HepG2 (cell line): Measurements from ENCODE around the gene ZFPM1. TPM values are rescaled to one million over a fixed set of nuclear protein-coding genes. Genes with fewer than 3 reads are reported as not detected.

Source experiments
- ATAC-seq: fragments of 200-7000 bp; cut with Tn5 transposase; 3 replicates; pipeline ENCODE4 v1.9.1; 2020; ENCODE audit warnings: mild to moderate bottlenecking, moderate library complexity
- BruUV-seq: library from RNA; stranded (reverse); fragments of 400-500 nt; replicated peaks from 2 replicates; lab custom pipeline; 2021; lab: Mats Ljungman, UMichigan
- CTCF ChIA-PET: fragments of 300-600 bp; formaldehyde crosslinking; extraction: SDS; loops from one replicate; lab custom pipeline; 2021; ENCODE audit warnings: low total read pairs, inconsistent platforms, low intra/inter-chr PET ratio; lab: Yijun Ruan, JAX
- POLR2A ChIA-PET: fragments of 350-600 bp; sonication (Branson Sonifier 250); formaldehyde crosslinking; loops from one replicate; lab custom pipeline; 2020; ENCODE audit warnings: antibody characterized with exemption, inconsistent platforms; lab: Yijun Ruan, JAX
- DNase-seq: peaks from one replicate; pipeline ENCODE4 v3.0.0-alpha.2; 2015; ENCODE audit warnings: low spot score
- FAIRE-seq: peaks from 3 replicates; lab custom pipeline; 2011; peaks lifted over from hg19 to GRCh38; lab: Jason Lieb, UNC
- H2AFZ ChIP-seq: one replicate; pipeline ENCODE4 v1.6.1; 2011; ENCODE audit warnings: low read length, inconsistent platforms
- H3K27ac ChIP-seq: fragments of 300-600 bp; 3 replicates; pipeline ENCODE4 v1.8.0; 2011; ENCODE audit warnings: mixed run types, mild to moderate bottlenecking, mixed read lengths, low read length, inconsistent platforms; ENCODE audit not compliant: insufficient read depth; ENCODE audit errors: extremely low read length
- H3K27me3 ChIP-seq, 2 experiments: fragments of 200-600 bp in 1 of 2; 2 replicates in 1 of 2; 3 replicates in 1 of 2; pipeline versions ENCODE4 v1.6.0 to v1.8.0; 2011; ENCODE audit warnings: low read length in 2 of 2, mild to moderate bottlenecking in 2 of 2, moderate library complexity in 2 of 2, inconsistent platforms in 1 of 2; ENCODE audit not compliant: insufficient read depth in 2 of 2, control insufficient read depth in 1 of 2
- H3K36me3 ChIP-seq, 2 experiments: fragments of 200-600 bp in 1 of 2; replicated peaks in 1 of 2; 2 replicates in 1 of 2; 3 replicates in 1 of 2; pipeline versions ENCODE4 v1.5.1 to v1.8.0; 2011; ENCODE audit warnings: low read length in 2 of 2, inconsistent platforms in 1 of 2; ENCODE audit not compliant: insufficient read depth in 2 of 2, control insufficient read depth in 1 of 2
- H3K4me1 ChIP-seq: 2 replicates; pipeline ENCODE4 v1.5.1; 2012; ENCODE audit warnings: low read length, inconsistent platforms; ENCODE audit not compliant: insufficient read depth
- H3K4me2 ChIP-seq: 2 replicates; pipeline ENCODE4 v1.6.0; 2011; ENCODE audit warnings: low read depth, low read length, inconsistent platforms
- H3K4me3 ChIP-seq, 3 experiments: fragments of 200-600 bp in 1 of 3; sonication (generic), shearing (Covaris generic) in 1 of 3; replicated peaks in 1 of 3; 2 replicates each; pipeline ENCODE4 v1.5.1; 2011 to 2016; ENCODE audit warnings: low read length in 3 of 3, inconsistent platforms in 2 of 3, low read depth in 2 of 3, mild to moderate bottlenecking in 2 of 3, control low read depth in 1 of 3, mixed read lengths in 1 of 3; ENCODE audit not compliant: insufficient read depth in 1 of 3
- H3K79me2 ChIP-seq: one replicate; pipeline ENCODE4 v1.6.1; 2011; ENCODE audit warnings: low read length, inconsistent platforms; ENCODE audit not compliant: insufficient read depth
- H3K9ac ChIP-seq: 2 replicates; pipeline ENCODE4 v1.6.0; 2011; ENCODE audit warnings: mild to moderate bottlenecking, low read depth, low read length, inconsistent platforms; ENCODE audit not compliant: insufficient read depth
- H3K9me3 ChIP-seq: 2 replicates; pipeline ENCODE4 v1.5.1; 2012; ENCODE audit warnings: mild to moderate bottlenecking, low read length
- H4K20me1 ChIP-seq: 2 replicates; pipeline ENCODE4 v1.6.0; 2011; ENCODE audit warnings: inconsistent platforms, mild to moderate bottlenecking, low read length, moderate library complexity; ENCODE audit not compliant: insufficient read depth
- ATF2 ChIP-seq: sonication (generic); formaldehyde crosslinking; IDR thresholded peaks from 2 replicates; pipeline ENCODE4 v1.4.0; 2020; ENCODE audit warnings: missing genetic modification reagents
- HCFC1 ChIP-seq: fragments of 150-350 bp; IDR thresholded peaks from 2 replicates; pipeline ENCODE4 v1.6.1; 2014; ENCODE audit warnings: low read depth, low read length
- HDAC1 ChIP-seq: sonication (generic); formaldehyde crosslinking; IDR thresholded peaks from 2 replicates; pipeline ENCODE4 v1.5.1; 2020; ENCODE audit warnings: mild to moderate bottlenecking, missing genetic modification reagents
- HOXA3 ChIP-seq: sonication (generic); formaldehyde crosslinking; IDR thresholded peaks from 2 replicates; pipeline ENCODE4 v1.5.0; 2020; ENCODE audit warnings: missing genetic modification reagents
- ISL2 ChIP-seq: sonication (generic); formaldehyde crosslinking; IDR thresholded peaks from 2 replicates; pipeline ENCODE4 v1.5.0; 2020; ENCODE audit warnings: missing genetic modification reagents
- KDM6A ChIP-seq: IDR thresholded peaks from 2 replicates; pipeline ENCODE4 v1.6.1; 2016; ENCODE audit warnings: low read depth
- MEIS1 ChIP-seq: sonication (generic); formaldehyde crosslinking; IDR thresholded peaks from 2 replicates; pipeline ENCODE4 v1.9.0; 2021; ENCODE audit warnings: mild to moderate bottlenecking, missing genetic modification reagents, moderate library complexity, borderline replicate concordance
- RFX5 ChIP-seq: IDR thresholded peaks from 2 replicates; pipeline ENCODE4 v1.6.1; 2011; ENCODE audit warnings: low read depth, low read length, improper control_type of control experiment
- SRF ChIP-seq: IDR thresholded peaks from 2 replicates; pipeline ENCODE4 v1.6.1; 2011; ENCODE audit warnings: mild to moderate bottlenecking, low read depth, low read length, moderate library complexity
- ZNF12 ChIP-seq: sonication (generic); formaldehyde crosslinking; IDR thresholded peaks from 2 replicates; pipeline ENCODE4 v1.5.0; 2020; ENCODE audit warnings: missing genetic modification reagents
- ZNF280B ChIP-seq: sonication (generic); formaldehyde crosslinking; IDR thresholded peaks from 2 replicates; pipeline ENCODE4 v1.5.0; 2020; ENCODE audit warnings: missing genetic modification reagents, mild to moderate bottlenecking, borderline replicate concordance
- ZNF558 ChIP-seq: sonication (generic); formaldehyde crosslinking; IDR thresholded peaks from 2 replicates; pipeline ENCODE4 v1.9.0; 2022; ENCODE audit warnings: mild to moderate bottlenecking, missing genetic modification reagents, borderline replicate concordance
- ZNF75D ChIP-seq: sonication (generic); formaldehyde crosslinking; IDR thresholded peaks from 2 replicates; pipeline ENCODE4 v1.8.1; 2023; ENCODE audit warnings: missing genetic modification reagents, mild to moderate bottlenecking, borderline replicate concordance
- ZSCAN22 ChIP-seq: sonication (generic); formaldehyde crosslinking; IDR thresholded peaks from 2 replicates; pipeline ENCODE4 v1.4.0; 2020; ENCODE audit warnings: mild to moderate bottlenecking, missing genetic modification reagents
- WGBS: methylation state at CpG from one replicate; pipeline ENCODE4 v1.1.6; 2017; ENCODE audit warnings: low lambda C conversion rate; 5-methylcytosine and 5-hydroxymethylcytosine counted together
- in situ Hi-C: cut with HindIII; loops from 2 replicates; pipeline ENCODE4 v1.10.0; 2017; ENCODE audit warnings: low pct_unique_long_range_greater_than_20kb; ENCODE audit not compliant: extremely low pct_ligation_motif_present
- intact Hi-C: fragments of 100-400 bp; cut with micrococcal nuclease; formaldehyde crosslinking; loops from one replicate; pipeline ENCODE4 v1.10.0; 2022; ENCODE audit not compliant: unreplicated experiment
- polyA plus RNA-seq, 8 experiments: library from polyadenylated mRNA; depleted of rRNA in 3 of 8; stranded (reverse) in 7 of 8; unstranded in 1 of 8; fragments of >200 nt; fragmentation: Illumina TruSeq in 4 of 8; extraction: Trizol in 4 of 8; gene quantifications; 2 replicates each; pipeline versions ENCODE4 v1.2.1 to v1.2.3, GENCODE V29; 2011 to 2016; ENCODE audit warnings: low read depth in 4 of 8, missing spikeins in 1 of 8, mixed read lengths in 1 of 8; ENCODE audit not compliant: insufficient read depth in 1 of 8
- total RNA-seq, 5 experiments: library from RNA; depleted of rRNA; stranded (reverse); fragments of >200 nt; fragmentation: Illumina TruSeq; extraction: Trizol; gene quantifications; 2 replicates each; pipeline ENCODE4 v1.2.3, GENCODE V29; 2016; ENCODE audit warnings: low read depth in 1 of 5
- TF ChIP-seq, protein P1 (sequence below): sonication (generic); formaldehyde crosslinking; IDR thresholded peaks from 2 replicates; pipeline ENCODE4 v1.4.0; 2020; ENCODE audit warnings: mild to moderate bottlenecking, missing genetic modification reagents

Gene ZFPM1
- total and polyA plus RNA-seq, 2 of the 13 experiments (the other 11 are each of a cell fraction or from before 2014, with no cell fraction given) = 1.3 to 3.8 TPM

DNA sequence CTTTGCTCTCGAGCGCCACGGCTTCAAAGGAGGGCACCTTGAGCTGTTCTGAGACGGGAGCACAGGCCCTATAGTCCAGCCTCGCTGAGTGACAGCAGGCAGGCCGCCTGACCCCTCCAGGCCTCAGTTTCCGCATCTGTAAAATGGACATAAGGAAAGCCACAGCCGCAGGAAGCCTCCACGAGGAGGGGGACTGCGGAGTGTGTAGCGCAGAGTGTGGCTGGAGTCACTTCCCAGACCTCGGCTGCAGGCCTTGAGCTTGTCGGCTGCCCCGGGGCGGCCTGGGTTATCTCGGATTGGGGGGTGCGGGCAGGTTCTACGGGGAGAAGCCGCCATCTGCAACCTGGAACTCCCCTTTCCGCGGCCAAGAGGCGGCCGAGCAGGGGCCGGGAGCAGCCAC, 40.8 kb downstream of the ZFPM1 start:
- peak overlapping the region; percentile 35 for H3K27ac ChIP-seq
- no peak overlapping the region for H3K4me2 ChIP-seq
- FAIRE-seq (no peak), ATAC-seq (no peak), DNase-seq (no peak)
- H3K79me2 ChIP-seq = no peaks in the 10 kb centered on the region
- no peaks in the 10 kb centered on the region for H3K9me3 ChIP-seq
- CTCF ChIA-PET = interaction anchor here (0.8 kb wide), 1 partner anchor 11 kb away, joined by 4 read pairs; no protein-coding TSS in a partner anchor
- H3K4me3 ChIP-seq = no peak overlapping the region
- in situ Hi-C loops (no loop called here), intact Hi-C loops (no loop called here)
- H3K36me3 ChIP-seq = peaks cover 20 to 26% of the 10 kb centered on the region in 2 experiments; a peak in 3 of 5 replicates
- no TSS peak for BruUV-seq
- H3K4me1 ChIP-seq = peaks cover 39% of the 10 kb centered on the region
- 98% methylated on average over 19 of the region's 24 CpGs for WGBS
- no peaks in the 10 kb centered on the region for H3K27me3 ChIP-seq
- H3K9ac ChIP-seq = no peak overlapping the region
- POLR2A ChIA-PET = interaction anchor here (1.4 to 9.7 kb wide), 2 partner anchors 13 to 41 kb away, joined by 5 to 370 read pairs; partner anchors contain the start of gene ZFPM1
- no peak overlapping the region for H2AFZ ChIP-seq
- 0 out of 2 replicates have a peak, but pooled peaks cover 3% of the 10 kb centered on the region for H4K20me1 ChIP-seq
- no peak for TF ChIP-seq HCFC1
- no peak for TF ChIP-seq KDM6A
- no peak for TF ChIP-seq HOXA3 (CRISPR knock-in tag)
- TF ChIP-seq ZNF558 (CRISPR knock-in tag) = no peak
- TF ChIP-seq ZNF75D (CRISPR knock-in tag) = no peak
- TF ChIP-seq ZNF280B (CRISPR knock-in tag) = no peak
- no peak for TF ChIP-seq ISL2 (CRISPR knock-in tag)
- 0 out of 2 replicates have a peak, but pooled peaks have one; percentile 17 for TF ChIP-seq MEIS1
- no peak for TF ChIP-seq SRF
- TF ChIP-seq, protein P1, sequence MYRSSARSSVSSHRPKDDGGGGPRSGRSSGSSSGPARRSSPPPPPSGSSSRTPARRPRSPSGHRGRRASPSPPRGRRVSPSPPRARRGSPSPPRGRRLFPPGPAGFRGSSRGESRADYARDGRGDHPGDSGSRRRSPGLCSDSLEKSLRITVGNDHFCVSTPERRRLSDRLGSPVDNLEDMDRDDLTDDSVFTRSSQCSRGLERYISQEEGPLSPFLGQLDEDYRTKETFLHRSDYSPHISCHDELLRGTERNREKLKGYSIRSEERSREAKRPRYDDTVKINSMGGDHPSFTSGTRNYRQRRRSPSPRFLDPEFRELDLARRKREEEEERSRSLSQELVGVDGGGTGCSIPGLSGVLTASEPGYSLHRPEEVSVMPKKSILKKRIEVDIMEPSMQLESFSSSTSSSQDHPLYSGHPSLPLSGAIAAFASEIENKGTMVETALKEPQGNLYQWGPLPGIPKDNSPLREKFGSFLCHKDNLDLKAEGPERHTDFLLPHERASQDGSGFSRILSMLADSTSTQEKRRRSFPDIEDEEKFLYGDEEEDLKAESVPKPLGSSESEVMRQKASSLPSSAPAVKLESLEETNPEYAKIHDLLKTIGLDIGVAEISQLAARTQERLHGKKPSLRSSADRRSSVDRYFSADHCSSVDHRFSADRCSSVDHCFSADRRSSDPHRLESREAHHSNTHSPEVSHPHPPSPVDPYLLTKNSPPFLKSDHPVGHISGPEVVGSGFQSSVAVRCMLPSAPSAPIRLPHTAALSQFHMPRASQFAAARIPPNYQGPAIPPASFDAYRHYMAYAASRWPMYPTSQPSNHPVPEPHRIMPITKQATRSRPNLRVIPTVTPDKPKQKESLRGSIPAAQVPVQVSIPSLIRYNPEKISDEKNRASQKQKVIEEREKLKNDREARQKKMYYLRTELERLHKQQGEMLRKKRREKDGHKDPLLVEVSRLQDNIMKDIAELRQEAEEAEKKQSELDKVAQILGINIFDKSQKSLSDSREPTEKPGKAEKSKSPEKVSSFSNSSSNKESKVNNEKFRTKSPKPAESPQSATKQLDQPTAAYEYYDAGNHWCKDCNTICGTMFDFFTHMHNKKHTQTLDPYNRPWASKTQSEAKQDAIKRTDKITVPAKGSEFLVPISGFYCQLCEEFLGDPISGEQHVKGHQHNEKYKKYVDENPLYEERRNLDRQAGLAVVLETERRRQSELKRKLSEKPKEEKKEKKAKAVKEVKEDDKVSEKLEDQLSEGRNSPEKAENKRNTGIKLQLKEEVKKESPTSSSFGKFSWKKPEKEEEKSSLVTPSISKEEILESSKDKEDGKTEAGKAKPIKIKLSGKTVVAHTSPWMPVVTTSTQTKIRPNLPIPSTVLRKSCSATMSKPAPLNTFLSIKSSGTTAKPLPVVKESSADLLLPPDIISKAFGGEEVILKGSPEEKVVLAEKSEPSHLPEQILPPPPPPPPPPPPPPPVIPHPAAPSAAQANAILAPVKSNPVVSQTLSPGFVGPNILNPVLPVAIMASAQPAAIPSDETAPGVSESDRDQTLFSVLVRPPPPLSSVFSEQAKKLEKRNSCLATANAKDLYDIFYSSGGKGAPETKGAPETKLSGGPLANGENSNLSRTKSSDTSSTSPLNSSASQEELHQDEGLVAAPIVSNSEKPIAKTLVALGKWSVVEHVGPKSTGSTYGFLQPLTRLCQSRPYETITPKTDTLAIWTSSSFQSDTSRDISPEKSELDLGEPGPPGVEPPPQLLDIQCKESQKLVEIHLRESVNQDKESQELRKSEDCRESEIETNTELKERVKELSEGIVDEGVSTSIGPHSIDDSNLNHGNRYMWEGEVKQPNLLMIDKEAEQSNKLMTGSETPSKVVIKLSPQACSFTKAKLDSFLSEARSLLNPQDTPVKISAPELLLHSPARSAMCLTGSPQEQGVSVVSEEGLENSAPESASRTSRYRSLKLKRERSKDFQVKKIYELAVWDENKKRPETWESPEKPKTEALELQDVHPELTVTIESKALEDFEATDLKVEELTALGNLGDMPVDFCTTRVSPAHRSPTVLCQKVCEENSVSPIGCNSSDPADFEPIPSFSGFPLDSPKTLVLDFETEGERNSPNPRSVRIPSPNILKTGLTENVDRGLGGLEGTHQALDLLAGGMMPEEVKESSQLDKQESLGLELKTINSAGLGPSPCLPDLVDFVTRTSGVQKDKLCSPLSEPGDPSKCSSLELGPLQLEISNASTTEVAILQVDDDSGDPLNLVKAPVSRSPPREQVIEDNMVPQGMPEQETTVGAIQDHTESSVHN = no peak
- TF ChIP-seq ZSCAN22 (CRISPR knock-in tag) = no peak
- TF ChIP-seq ATF2 = no peak
- TF ChIP-seq ZNF12 (CRISPR knock-in tag) = no peak
- no peak for TF ChIP-seq HDAC1 (CRISPR knock-in tag)
- TF ChIP-seq RFX5 = no peak
